ENCODE measurements around the gene FAM98B.

The FAM98B gene

DNA sequence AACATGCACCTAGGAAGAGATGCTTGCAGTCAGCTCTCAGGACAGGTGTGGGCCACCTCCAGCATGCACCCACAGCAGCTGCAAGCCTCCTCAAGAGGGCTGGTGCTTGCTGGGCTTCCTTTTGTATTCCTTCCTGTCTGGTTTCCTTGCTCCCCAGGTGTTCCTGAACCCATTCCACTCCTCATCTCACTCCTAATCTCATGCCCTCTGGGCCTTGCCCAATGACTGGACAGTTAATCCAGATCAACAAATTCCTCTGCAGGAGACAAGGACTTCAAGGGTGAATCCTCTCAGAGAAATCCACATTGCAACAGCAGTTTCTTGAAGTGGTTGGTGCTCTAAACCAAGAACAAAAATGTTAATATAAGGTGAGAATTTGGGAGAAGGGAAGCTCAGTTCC is 80.0 kb downstream of the FAM98B start:
- Histone ChIP-seq H2AFZ (ENCODE audit: low read length) (no peak overlapping the region), H3K9me3 (ENCODE audit: insufficient read depth, low read depth, low read length) (no peaks in the 10 kb centered on the region), H3K4me1 (ENCODE audit: insufficient read depth, low read length, poor library complexity, severe bottlenecking) (peaks cover 7% of the 10 kb centered on the region), H4K20me1 (ENCODE audit: insufficient read depth, low read length, poor library complexity, severe bottlenecking) (no peaks in the 10 kb centered on the region), H3K4me3 (ENCODE audit: low read length, poor library complexity, severe bottlenecking) (no peak overlapping the region), H3K9ac (ENCODE audit: low read depth, low read length, poor library complexity, severe bottlenecking) (no peak overlapping the region), H3K27me3 (ENCODE audit: insufficient read depth, low read length, poor library complexity, severe bottlenecking) (no peaks in the 10 kb centered on the region), H3F3A (ENCODE audit: low read depth) (no peaks in the 10 kb centered on the region), H3K36me3 (ENCODE audit: insufficient read depth, low read length) (peaks cover 21% of the 10 kb centered on the region; the same call in 1 of the 2 replicates), H3K4me2 (ENCODE audit: low read depth, low read length, poor library complexity, severe bottlenecking) (no peak overlapping the region), H3K9me2 (replicated peaks; ENCODE audit: low read depth, low read length) (no peaks in the 10 kb centered on the region), H3K79me2 (ENCODE audit: insufficient read depth, low read length) (peaks cover 5% of the 10 kb centered on the region; the same call in 1 of the 2 replicates)
- TF ChIP-seq, protein P1, sequence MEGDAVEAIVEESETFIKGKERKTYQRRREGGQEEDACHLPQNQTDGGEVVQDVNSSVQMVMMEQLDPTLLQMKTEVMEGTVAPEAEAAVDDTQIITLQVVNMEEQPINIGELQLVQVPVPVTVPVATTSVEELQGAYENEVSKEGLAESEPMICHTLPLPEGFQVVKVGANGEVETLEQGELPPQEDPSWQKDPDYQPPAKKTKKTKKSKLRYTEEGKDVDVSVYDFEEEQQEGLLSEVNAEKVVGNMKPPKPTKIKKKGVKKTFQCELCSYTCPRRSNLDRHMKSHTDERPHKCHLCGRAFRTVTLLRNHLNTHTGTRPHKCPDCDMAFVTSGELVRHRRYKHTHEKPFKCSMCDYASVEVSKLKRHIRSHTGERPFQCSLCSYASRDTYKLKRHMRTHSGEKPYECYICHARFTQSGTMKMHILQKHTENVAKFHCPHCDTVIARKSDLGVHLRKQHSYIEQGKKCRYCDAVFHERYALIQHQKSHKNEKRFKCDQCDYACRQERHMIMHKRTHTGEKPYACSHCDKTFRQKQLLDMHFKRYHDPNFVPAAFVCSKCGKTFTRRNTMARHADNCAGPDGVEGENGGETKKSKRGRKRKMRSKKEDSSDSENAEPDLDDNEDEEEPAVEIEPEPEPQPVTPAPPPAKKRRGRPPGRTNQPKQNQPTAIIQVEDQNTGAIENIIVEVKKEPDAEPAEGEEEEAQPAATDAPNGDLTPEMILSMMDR (conservative IDR thresholded peaks at IDR 0.05; ENCODE audit: low read length), result no peak
- no peak for TF ChIP-seq EZH2phosphoT487 (IDR thresholded peaks at IDR 0.05; ENCODE audit: borderline replicate concordance)

DNA sequence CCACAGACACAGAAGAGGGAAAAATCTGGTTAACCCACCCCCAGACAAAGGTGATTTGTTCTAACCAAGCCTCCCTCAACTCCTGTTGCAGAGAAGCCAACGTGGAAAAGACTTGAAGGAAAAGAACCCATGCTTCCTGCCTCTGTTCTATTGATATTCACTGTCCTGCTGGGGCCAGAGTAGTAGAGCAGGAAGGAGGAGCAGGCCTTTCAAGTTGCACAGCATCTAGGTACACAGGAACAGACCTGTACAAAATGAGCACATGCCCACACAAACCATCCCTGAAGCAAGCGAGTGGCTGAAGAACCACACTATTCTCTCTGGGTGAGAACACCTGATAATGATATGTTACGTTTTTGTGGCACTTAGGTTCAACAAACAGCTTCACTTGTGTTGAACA is 80.8 kb downstream of the FAM98B start:
- Histone ChIP-seq H3K79me2 (ENCODE audit: insufficient read depth, low read length) (peaks cover 5% of the 10 kb centered on the region; the same call in 1 of the 2 replicates), H3K27me3 (ENCODE audit: insufficient read depth, low read length, poor library complexity, severe bottlenecking) (no peaks in the 10 kb centered on the region), H3F3A (ENCODE audit: low read depth) (no peaks in the 10 kb centered on the region), H3K36me3 (ENCODE audit: insufficient read depth, low read length) (peaks cover 17% of the 10 kb centered on the region; the same call in 1 of the 2 replicates), H3K4me1 (ENCODE audit: insufficient read depth, low read length, poor library complexity, severe bottlenecking) (peaks cover 7% of the 10 kb centered on the region), H2AFZ (ENCODE audit: low read length) (no peak overlapping the region), H3K4me2 (ENCODE audit: low read depth, low read length, poor library complexity, severe bottlenecking) (no peak overlapping the region), H3K9me2 (replicated peaks; ENCODE audit: low read depth, low read length) (no peaks in the 10 kb centered on the region), H3K9me3 (ENCODE audit: insufficient read depth, low read depth, low read length) (no peaks in the 10 kb centered on the region), H4K20me1 (ENCODE audit: insufficient read depth, low read length, poor library complexity, severe bottlenecking) (no peaks in the 10 kb centered on the region), H3K9ac (ENCODE audit: low read depth, low read length, poor library complexity, severe bottlenecking) (no peak overlapping the region), H3K4me3 (ENCODE audit: low read length, poor library complexity, severe bottlenecking) (no peak overlapping the region)
- TF ChIP-seq, protein P1 (conservative IDR thresholded peaks at IDR 0.05; ENCODE audit: low read length), result no peak
- TF ChIP-seq EZH2phosphoT487 (IDR thresholded peaks at IDR 0.05; ENCODE audit: borderline replicate concordance), result no peak

DNA sequence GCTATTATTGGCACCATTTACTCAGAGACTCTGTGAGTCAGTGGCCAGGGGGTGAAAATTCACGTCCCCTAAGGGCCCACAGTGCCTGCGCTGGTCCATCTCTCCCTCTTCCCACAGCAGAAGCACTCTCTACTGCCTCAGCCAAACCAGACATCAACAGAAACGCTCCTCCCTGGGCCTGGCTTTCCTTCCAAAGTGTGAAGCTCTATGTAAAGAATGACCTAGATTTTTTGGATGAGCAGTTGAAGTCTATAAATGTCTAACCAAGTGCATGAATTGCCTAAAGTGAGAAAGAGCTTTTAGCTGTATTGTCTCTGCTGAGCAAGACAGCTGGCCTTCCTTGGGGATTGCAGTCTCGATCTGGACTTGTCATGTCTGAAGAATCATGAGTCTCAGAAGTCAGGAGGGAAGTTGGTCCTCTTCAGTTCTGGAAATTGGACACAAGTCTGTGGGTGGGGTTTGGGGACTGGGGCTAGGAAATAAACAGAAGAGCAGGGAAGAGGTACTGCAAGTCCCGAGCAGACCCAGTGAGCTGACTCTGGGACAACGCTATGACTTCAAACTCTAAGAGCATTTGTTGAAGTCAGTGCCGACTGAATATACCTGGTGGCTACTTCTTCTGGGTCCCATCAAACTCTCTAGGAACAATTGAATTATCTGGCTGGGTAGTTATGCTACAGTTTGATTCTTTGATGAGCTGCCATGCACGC is 81.7 kb downstream of the FAM98B start:
- no peak overlapping the region for H2AFZ ChIP-seq (ENCODE audit: low read length)
- peaks cover 7% of the 10 kb centered on the region; the same call in 1 of the 2 replicates for H3K79me2 ChIP-seq (ENCODE audit: insufficient read depth, low read length)
- no peak overlapping the region for H3K4me3 ChIP-seq (ENCODE audit: low read length, poor library complexity, severe bottlenecking)
- H3K36me3 ChIP-seq (ENCODE audit: insufficient read depth, low read length), result peaks cover 12% of the 10 kb centered on the region; the same call in 1 of the 2 replicates
- no peaks in the 10 kb centered on the region for H3K9me2 ChIP-seq (replicated peaks; ENCODE audit: low read depth, low read length)
- peaks cover 7% of the 10 kb centered on the region for H3K4me1 ChIP-seq (ENCODE audit: insufficient read depth, low read length, poor library complexity, severe bottlenecking)
- no peak overlapping the region for H3K9ac ChIP-seq (ENCODE audit: low read depth, low read length, poor library complexity, severe bottlenecking)
- no peaks in the 10 kb centered on the region for H3K9me3 ChIP-seq (ENCODE audit: insufficient read depth, low read depth, low read length)
- no peak overlapping the region for H3K4me2 ChIP-seq (ENCODE audit: low read depth, low read length, poor library complexity, severe bottlenecking)
- no peaks in the 10 kb centered on the region for H3K27me3 ChIP-seq (ENCODE audit: insufficient read depth, low read length, poor library complexity, severe bottlenecking)
- no peaks in the 10 kb centered on the region for H3F3A ChIP-seq (ENCODE audit: low read depth)
- H4K20me1 ChIP-seq (ENCODE audit: insufficient read depth, low read length, poor library complexity, severe bottlenecking), result no peaks in the 10 kb centered on the region
- no peak for TF ChIP-seq EZH2phosphoT487 (IDR thresholded peaks at IDR 0.05; ENCODE audit: borderline replicate concordance)
- TF ChIP-seq, protein P1 (conservative IDR thresholded peaks at IDR 0.05; ENCODE audit: low read length), result no peak

Measured in Loucy (cell line).